ENCODE results near the gene COL6A5.
"Not testable (repeated sequence)": the region's sequence is repeated elsewhere in the genome, so short reads cannot be mapped to it uniquely, and the experiment has no call there.

The COL6A5 gene

DNA sequence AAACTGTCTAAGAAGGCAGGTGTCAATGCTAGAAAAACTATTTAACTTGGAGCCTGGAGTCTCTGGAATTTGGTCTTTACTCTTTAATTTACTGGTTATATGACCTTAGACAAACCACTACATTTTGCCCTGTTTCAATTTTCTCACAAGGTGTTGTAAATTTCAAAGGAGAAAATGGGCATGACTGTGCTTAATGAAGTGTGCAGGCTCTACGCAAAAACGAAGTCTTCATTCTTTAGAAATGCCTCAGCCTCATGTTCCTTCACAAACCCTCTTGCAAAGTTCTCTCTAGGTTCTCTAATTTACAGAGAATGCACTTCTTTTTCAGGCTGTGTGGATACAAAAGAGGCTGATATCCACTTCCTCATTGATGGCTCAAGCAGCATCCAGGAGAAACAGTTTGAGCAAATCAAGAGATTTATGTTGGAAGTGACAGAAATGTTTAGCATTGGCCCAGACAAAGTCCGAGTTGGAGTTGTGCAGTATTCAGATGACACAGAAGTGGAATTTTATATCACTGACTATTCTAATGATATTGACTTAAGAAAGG, 39.1 kb downstream of the COL6A5 start:
- no peak for DNase-seq (ENCODE audit: low read depth)

DNA sequence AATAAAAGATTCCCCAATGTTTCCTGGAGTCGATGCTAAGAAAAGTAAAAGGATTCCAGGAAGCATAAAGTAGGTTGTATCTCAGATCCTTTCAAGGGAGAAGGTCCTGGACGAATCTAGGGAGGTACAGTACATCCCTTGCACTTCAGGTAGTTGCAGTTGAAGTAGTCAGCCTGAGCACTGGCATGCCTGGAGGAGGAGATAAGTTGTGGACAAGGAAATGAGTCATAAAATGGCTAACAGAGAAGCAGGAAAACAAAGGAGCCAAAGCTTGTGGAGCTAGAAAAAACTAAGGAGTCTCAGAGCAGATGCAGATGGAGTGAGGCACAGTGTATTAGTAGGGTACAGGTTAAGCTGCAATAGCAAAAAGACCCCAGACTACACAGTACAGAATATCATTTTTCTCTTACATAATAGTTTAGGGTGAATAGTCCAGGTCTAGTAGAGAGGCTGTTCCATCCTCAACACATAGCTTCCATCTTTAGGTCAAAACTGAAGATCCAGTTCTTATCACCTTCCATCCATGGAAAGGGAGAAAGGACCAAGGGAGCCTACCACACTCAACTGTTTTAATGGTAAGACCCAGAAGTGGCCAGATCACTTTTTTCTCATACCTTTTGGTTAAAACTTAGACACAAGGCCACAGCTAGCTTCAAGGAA, 41.3 kb downstream of the COL6A5 start:
- no peak for DNase-seq (ENCODE audit: low read depth)

DNA sequence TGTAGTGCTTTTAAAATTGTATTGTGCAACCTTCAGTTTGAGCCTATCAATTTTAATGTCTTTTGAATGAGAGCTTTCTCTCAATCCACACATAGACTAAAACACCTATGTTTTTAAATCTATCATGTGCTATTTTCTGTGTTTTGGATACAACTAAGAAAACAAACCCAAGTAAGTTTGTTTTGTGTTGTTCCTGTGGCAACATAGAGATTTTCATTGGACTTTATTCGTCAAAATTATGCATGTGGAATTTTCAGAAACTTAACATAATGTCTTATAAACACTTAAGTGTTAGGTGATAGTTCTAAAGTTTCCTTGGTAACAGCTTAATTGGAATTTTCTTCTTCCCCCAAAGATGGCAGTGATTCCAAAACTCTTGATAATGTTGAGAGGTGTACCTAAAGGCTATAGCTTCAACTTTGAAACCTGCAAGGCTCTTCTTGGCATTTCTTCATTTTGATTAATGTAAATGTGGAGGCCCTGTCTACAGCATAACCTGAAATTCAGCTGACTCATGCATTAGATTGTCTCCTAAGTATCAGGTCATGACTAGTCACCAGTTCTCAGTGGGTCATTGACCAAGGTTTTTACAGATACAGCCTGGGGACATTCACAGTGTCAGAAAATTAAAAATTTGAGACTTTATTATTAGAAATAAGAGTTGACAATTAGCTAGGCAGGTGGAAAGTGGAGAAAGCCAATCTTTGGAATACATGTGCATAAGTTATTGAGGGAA, 44.4 kb downstream of the COL6A5 start:
- no peak for DNase-seq (ENCODE audit: low read depth)

DNA sequence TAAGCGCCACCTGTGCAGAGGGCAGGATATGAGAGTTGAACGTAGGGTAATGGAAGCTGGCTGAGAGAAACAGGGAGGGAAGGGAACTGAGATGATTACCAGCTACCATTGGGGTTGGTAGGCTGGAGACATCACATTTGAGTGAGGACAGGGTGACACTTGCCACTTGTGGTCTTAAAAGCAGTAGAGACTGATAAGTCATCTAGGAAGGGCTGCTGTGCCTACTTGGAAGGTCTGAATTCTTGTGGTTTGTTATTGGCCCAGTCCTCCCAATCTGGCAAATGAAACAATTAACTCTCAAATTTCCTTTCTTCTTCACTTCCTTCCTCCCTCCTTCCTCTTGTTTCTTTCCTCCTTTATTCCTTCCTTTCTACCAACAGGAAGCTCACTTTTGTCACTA, 46.8 kb downstream of the COL6A5 start:
- DNase-seq (ENCODE audit: low read depth), result no peak

DNA sequence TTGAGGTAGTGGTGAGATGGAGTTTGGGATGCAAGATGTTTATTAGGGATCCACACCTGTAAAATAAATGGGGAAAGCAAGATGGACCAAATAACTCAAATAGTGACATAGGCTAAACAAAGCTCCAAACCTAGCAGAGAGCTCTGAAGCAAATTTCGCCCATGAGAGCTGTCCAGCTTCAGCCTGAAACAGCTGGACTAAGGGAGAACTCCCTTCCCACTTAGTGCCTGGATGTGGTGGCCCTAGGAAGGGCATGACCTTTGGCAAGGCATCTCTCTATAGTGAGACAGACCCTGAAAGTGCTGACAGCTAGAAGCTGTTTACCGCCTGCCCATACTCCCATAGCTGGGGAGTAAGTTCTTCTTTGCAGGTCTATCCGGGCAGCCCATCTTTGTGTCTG, 48.1 kb downstream of the COL6A5 start:
- no peak for DNase-seq (ENCODE audit: low read depth)

DNA sequence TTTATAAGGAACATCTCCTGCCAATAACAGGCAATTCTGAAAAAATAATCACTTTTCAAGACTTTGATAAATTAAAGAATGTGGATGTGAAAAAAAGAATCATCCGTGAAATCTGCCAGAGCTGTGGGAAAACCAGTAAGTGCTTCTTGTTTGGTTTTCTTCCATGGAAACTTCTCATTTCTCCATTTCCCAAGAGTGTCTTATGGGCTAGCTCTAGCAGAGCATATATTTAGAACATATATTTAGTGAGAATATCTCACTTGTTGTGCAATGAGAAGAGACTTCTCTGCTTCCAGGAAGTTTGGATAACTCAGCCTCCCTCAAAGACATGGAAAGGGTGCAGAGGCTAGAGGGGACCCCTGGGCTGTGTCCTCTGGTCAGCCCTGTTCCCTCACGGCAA, 49.9 kb downstream of the COL6A5 start:
- DNase-seq (ENCODE audit: low read depth), result no peak

DNA sequence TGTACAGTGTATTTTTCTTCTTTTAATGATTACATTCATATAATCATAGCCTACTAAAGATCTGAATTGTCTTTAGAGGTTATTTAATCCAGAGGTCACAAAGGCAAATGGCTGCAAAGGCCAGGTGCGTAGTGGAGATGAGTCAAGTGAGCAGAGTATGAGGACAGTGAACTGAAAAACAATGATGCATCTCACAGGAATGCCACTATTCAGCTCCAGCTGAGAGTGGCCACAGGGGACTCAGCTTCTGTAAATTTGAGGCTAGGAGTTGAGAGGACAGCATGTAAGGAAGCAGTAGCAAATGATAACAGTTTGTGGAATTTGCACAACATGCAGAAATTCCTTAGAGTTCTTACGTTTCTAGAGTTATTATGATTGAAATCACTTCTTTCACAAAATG, 50.4 kb downstream of the COL6A5 start:
- DNase-seq (ENCODE audit: low read depth), result no peak

DNA sequence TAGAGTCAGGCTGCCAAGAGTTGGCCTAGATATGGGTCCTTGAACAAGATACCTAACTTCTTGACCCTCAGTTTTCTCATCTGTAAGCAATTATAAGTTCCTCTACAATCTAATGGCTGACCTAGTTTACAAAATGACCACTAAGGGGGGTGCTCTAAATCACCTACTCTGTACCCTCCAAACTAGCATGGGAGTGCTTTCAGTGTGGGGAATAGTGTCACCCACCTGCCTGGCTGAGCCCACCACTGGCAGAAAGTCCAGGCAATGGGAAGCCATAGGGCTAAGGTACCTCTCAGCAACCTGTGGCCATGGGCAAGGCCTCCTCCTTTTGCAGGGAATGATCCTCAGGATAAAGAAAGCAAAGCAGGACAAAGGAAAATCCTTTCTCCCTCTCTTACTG, 58.9 kb downstream of the COL6A5 start:
- no peak for DNase-seq (ENCODE audit: low read depth)

DNA sequence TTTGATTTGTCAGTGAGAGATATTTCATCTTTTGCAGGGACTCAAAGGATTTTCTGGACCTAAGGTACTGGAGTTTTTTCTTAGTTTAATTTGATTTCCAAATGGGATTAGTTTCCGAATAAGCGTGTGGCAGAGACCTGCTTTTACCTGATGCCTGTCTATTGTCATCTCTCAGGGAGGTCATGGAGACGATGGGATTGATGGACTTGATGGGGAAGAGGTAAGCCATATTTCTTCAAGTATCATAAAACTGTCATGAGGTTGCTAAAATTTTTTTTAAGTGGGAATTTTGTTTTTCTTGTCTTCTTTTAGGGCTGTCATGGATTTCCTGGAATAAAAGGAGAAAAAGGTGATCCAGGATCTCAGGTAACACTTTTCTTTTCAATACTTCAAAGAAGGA, 60.5 kb downstream of the COL6A5 start:
- no peak for DNase-seq (ENCODE audit: low read depth)

DNA sequence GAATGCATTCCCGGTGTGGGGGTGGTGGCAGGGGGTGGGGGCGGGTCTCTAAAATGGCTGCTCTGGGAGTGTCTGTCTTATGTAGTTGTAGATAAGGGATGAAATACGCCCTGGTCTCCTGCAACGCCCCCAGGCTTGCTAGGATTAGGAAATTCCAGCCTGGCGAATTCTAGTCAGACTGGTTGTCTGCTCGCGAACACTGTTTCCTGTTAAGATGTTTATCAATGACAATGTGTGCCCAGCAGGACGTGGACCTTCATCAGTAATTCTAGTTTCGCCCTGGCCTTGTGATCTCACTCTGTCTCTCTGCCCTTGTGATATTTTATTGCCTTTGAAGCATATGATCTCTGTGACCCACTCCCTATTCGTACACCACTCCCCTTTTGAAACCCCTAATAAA, 62.8 kb downstream of the COL6A5 start:
- not testable (repeated sequence) for DNase-seq (ENCODE audit: low read depth)

DNA sequence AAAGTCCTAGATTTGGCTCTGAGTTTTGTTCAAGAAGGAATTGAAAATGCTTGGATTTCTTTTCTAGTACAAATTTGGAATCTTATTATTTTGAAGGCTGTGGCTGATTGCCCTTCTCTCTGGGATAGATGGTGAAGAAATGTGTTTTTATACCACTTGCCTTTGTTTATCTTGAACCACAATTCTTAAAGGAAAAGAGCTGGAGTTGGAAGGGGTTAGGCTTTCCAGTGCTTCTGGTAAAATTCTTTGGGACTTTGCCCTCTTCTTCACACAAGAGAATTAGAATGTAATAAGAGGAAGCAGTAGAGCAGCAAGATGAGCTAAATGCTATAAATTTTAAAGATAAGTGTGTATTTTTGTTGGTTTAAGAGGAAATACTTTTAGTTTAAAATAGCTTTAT, 65.8 kb downstream of the COL6A5 start:
- no peak for DNase-seq (ENCODE audit: low read depth)

DNA sequence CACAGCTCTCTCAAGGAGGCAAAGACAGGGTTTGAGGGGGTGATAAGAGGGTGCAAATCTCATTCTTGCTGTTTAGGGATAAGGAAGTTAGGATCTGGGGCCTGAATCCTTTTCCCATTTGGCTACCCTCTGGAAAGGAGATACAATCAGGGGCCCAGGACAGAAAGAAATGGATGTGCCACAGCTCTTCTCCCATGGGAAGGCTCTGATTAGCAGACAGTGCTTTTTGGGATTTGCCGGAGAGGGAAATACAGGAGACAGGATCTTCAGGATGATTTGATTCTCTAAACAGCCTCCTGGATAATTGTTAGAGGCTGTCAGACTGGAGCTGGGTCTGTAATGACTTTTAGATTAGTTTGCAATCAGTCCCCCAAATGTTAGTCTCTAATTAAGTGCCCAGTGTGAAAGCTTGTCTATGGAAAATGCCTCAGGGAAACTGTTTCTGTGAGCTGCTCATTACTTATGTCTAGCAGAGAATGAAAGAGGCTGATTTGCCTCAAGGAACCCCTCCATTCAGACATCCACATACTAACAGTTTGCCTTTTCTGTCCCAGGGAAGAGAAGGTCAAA, 67.6 kb downstream of the COL6A5 start:
- no peak for DNase-seq (ENCODE audit: low read depth)

DNA sequence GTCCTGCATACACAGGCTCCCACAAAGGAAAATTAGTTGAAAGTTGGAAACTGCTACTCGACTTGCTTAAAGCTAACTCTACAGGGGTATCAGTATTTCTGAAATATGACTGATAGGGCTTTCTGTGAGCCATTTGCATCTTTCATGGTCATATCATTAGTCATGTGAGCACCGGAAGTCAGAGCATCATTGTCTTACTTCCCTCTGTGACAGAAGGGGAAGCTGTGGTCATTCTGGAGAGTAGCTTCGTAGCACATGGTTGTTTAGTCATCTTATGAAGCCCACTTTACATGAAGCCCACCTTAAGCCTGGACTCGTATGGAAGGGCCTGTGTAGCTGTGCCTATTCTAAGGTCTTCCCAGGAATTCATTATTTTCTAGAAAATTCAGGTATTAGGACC, 69.0 kb downstream of the COL6A5 start:
- no peak for DNase-seq (ENCODE audit: low read depth)

DNA sequence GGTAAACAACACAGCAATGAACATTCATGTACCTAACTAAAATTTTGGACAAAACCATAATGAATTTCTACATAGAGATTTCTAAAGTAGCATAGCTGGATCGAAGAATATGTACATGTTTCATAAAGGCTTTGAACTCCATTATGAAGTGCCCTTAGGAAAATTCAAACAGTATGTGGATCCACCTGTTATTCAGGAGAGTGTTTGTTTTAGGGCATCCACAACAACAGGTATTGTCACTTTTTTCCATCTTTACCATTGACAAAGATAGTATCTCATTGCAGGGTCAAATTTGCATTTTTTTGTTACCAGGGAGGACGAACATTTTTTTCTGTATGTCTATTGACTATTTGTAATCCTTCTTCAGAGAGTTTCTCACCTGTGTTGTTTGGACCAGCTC, 75.0 kb downstream of the COL6A5 start:
- no peak for DNase-seq (ENCODE audit: low read depth)

DNA sequence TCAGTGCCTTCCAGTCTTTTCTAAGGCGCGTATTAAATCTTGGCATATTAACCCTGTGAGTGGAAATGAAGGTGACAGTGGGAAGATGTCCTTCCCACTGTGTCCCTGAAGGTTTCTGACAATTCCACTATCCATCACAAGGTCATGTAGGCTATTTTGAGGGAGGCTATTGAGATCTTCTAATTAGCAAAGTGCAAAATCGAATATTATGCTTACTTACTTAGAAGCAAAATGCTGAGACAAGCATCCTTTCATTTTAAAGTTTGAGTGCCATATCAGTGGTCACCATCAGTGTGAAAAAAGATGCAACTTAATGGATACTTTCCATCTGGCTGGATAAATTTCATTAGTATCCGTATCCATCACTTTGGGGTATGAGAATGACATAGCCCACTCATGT, 77.6 kb downstream of the COL6A5 start:
- no peak for DNase-seq (ENCODE audit: low read depth)

DNA sequence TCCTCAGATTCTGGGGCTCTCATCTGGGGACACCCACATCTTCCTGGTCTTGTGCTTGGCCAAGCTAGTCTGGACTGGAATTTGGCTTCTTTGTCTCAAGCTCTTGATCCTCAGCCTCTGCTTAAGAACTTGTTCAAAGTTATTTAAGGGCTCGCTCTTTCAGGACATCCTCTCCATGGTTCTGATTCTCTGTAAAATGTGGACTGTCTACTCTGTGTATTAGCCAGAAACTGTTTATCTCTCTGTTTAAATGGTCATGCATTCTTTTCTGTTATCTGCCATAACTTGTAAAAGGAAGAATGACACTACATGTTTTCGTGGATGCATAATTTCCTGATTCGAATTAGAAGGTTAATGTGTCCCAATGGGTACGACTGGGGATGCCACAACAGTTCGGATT, 79.4 kb downstream of the COL6A5 start:
- no peak for DNase-seq (ENCODE audit: low read depth)

DNA sequence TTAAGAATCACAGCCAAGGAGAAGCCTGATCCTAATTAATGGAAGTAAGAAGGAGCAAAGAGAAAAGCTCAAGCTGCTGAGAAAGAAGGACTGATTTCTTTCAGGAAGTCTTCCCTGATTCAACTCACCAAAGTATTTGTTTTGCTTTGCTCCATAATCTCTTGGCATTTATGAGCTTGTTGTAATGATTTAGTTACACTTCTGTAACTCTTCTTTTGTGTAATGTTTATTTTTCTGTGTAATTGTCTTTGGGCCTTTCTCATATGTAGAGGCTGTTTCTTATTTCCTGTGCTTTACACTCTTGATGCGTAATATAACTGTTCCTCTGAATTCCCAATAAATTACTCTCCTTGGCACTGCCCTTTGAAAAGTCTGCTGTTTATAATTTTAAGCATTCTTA, 80.0 kb downstream of the COL6A5 start:
- DNase-seq (ENCODE audit: low read depth), result no peak

DNA sequence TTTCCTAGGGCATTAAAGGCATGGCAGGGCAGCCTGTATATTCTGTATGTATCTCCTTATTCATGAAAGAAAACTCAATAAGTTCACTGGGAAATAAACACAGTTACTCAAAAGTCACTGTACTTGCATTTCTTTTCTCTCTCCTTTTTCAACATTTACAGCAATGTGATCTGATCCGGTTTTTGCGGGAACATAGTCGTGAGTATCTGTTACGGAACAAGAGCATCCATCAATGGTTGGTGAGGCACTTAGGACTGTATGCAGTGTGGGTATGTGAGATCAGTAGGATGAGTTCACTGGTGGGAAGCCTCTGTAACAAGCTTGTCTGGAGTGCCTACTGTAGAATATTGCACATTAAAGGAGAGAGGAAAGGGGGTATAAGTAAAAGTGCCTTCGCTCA, 80.7 kb downstream of the COL6A5 start:
- no peak for DNase-seq (ENCODE audit: low read depth)

DNA sequence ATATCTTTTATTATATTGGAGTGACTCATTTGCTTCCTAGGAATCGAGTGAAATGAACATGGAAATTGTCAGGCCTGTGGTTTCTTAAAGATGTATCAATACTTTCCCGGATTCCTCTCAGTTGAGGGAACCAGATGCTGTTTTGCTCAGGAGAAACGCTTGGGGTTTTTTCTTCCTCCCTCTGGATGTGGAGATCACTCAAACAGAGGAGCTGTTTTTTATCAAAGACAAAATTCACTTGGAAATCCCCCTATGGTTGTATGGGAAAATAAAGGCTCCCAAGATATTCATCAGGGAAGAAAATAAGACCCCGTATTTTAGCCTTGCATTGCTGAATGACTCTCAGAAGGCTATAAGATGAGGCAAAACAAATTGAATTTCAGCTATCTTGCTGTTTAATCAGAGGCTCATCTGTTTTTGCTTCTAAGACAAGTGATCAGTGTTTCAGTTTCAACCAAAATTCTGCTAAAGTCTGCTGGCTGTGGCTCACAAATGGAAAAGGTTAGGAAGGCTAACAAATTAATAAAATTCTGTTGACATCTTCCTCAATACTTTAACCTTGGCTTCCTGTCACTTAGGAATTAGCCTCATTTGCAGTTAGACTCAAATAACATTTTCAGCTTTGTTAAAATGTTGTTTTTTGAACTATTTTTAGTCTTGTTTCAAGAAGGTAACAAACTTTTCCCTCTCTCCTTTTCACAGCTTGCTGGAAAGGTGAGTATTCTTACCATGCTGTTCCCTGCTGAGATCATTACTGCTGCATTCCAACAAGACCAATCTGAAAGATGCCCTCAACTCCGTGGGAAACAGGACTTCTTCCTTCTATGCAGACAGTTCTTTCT, 83.6 kb downstream of the COL6A5 start:
- DNase-seq (ENCODE audit: low read depth), result no peak

DNA sequence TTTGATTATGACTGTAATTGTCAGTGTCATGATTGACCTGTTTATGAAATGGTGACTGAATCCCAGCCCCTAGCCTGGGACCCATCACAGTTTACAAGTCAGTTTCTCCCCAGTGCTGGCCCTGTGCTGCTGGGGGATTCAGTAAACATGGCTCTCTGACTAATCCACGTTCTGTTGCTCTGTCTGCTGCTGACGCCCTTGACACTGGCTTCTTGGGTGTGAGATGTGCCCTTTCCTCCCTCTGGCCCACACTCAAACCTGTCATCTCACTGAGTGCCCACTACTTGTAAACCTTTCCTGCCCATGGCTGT, 84.2 kb downstream of the COL6A5 start:
- DNase-seq (ENCODE audit: low read depth), result no peak

DNA sequence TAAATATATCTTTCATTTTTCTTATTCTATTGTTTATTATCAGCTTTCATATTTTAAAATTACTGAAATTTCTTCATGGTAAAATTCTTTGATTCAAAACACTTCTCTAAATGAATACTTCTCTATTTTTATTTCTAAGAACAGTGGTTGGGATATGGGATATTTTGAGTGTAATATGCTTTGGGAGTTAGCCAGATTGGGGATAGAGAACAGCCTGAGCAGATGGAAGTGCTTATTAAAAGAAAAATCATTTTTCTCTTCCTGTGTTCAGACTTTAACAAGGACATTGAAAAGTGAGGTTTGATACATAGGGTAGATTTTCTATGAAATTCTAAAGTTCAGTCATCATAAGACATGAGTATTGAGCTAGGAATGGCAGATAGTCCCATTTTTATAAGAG, 84.8 kb downstream of the COL6A5 start:
- DNase-seq (ENCODE audit: low read depth), result no peak

DNA sequence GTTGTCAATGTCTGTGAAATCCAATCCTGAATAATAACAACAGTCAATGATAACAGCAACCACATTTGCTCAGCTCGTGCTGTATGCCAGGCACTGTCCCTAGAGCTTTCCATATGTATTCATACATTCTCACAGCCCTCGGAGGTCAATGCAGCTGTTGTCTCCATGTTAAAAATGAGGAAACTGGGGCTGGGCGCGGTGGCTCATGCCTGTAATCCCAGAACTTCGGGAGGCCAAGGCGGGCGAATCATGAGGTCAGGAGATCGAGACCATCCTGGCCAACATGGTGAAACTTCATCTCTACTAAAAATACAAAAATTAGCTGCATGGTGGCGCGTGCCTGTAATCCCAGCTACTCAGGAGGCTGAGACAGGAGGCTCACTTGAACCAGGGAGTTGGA, 86.6 kb downstream of the COL6A5 start:
- DNase-seq (ENCODE audit: low read depth), result not testable (repeated sequence)

DNA sequence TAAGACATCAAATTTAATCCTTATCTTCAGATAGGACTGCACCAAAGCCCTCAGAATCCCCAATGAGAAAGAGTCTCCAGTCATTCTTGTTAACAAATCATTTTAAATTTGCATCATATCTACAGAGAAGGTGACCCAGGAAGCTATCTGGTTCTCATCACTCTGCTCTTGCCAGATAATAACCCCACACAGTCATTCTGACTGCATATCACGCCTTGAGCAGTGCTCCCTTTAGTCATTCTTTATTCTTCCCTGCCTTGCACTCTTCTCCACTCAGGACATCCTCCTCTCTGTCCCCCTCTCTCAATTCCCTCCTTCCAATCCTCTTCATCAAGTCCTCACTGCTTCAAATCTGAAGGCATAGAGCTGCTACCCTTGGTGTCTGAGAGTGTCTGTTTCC, 87.8 kb downstream of the COL6A5 start:
- no peak for DNase-seq (ENCODE audit: low read depth)

Measured in activated T-cell treated with anti-CD3 and anti-CD28 coated beads for 24 hours (primary cell).